Measurements from ENCODE around the gene PLD4.
"Not testable (repeated sequence)": the region's sequence is repeated elsewhere in the genome, so short reads cannot be mapped to it uniquely, and the experiment has no call there.

PLD4 gene

DNA sequence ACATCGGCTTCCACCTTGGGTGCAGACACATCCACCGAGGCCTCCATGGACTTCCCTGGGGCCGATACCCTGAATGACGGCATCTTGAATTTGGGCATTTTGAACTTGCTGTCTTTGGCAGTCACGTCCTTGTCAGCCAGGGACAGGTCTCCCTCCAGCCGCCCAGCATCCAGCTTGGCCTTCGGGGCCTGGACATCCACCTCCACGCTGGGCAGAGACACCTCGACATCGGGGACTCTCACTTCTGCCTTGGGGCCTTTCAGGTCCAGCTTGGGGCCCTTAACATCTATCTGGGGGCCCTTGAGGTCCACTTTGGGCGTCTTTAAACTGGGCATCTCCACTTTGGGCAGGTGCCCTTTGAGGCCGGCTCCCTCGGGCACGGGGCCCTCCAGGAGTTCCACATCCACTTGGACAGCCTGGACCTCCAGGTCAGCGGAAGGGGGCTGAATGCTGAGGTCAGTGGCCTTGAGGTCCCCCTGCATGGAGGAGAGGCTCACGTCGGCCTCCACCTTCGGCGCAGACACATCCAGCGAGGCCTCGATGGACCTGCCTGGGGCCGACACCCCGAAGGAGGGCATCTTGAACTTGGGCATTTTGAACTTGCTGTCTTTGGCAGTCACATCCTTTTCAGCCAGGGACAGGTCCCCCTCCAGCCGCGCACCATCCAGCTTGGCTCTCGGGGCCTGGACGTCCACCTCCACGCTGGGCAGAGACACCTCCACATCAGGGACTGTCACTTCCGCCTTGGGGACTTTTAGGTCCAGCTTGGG, 19.9 kb downstream of the PLD4 start:
- not testable (repeated sequence) for H4K20me1 ChIP-seq (ENCODE audit: low read depth, low read length); H3K4me3 ChIP-seq (ENCODE audit: insufficient read depth, low read length, poor library complexity, severe bottlenecking); H3K9ac ChIP-seq (ENCODE audit: low read length); H3K9me2 ChIP-seq (replicated peaks; ENCODE audit: insufficient read depth, low read length); H3K79me2 ChIP-seq (ENCODE audit: insufficient read depth, low read length); H2AFZ ChIP-seq (ENCODE audit: low read depth, low read length, severe bottlenecking); H3K27me3 ChIP-seq (ENCODE audit: low read length); H3K9me3 ChIP-seq (ENCODE audit: insufficient read depth, low read length); H3K4me2 ChIP-seq (ENCODE audit: low read depth, low read length, poor library complexity, severe bottlenecking); H3F3A ChIP-seq (ENCODE audit: insufficient read depth); H3K27ac ChIP-seq (ENCODE audit: low read depth, low read length); H3K36me3 ChIP-seq (ENCODE audit: low read length)

DNA sequence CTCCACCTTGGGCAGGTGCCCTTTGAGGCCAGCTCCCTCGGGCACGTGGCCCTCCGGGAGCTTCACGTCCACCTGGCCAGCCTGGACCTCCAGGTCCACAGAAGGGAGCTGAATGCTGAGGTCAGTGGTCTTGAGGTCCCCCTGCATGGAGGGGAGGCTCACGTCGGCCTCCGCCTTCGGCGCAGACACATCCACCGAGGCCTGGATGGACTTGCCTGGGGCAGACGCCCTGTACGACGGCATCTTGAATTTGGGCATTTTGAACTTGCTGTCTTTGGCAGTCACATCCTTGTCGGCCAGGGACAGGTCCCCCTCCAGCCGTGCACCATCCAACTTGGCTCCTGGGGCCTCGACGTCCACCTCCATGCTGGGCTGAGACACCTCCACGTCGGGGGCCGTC, 20.6 kb downstream of the PLD4 start:
- not testable (repeated sequence) for H2AFZ ChIP-seq (ENCODE audit: low read depth, low read length, severe bottlenecking); H3K27ac ChIP-seq (ENCODE audit: low read depth, low read length); H3K79me2 ChIP-seq (ENCODE audit: insufficient read depth, low read length); H3K27me3 ChIP-seq (ENCODE audit: low read length); H3K9me2 ChIP-seq (replicated peaks; ENCODE audit: insufficient read depth, low read length); H3K9ac ChIP-seq (ENCODE audit: low read length); H3K4me3 ChIP-seq (ENCODE audit: insufficient read depth, low read length, poor library complexity, severe bottlenecking); H4K20me1 ChIP-seq (ENCODE audit: low read depth, low read length); H3K9me3 ChIP-seq (ENCODE audit: insufficient read depth, low read length); H3K4me2 ChIP-seq (ENCODE audit: low read depth, low read length, poor library complexity, severe bottlenecking); H3F3A ChIP-seq (ENCODE audit: insufficient read depth); H3K36me3 ChIP-seq (ENCODE audit: low read length)

DNA sequence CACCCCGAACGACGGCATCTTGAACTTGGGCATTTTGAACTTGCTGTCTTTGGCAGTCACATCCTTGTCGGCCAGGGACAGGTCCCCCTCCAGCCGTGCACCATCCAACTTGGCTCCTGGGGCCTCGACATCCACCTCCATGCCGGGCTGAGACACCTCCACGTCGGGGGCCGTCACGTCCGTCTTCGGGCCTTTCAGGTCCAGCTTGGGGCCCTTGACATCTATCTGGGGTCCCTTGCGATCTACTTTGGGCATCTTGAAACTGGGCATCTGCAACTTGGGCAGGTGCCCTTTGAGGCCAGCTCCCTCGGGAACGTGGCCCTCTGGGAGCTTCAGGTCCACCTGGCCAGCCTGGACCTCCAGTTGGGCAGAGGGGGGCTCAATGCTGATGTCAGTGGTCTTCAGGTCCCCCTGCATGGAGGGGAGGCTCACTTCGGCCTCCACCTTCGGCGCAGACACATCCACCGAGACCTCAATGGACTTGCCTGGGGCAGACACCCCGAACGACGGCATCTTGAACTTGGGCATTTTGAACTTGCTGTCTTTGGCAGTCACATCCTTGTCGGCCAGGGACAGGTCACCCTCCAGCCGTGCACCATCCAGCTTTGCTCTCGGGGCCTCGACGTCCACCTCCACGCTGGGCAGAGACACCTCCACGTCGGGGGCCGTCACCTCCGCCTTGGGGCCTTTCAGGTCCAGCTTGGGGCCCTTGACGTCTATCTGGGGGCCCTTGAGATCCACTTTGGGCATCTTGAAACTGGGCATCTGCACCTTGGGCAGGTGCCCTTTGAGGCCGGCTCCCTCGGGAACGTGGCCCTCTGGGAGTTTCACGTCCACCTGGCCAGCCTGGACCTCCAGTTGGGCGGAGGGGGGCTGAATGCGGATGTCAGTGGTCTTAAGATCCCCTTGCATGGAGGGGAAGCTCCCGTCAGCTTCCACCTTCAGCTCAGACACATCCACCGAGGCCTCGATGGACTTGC, 21.6 kb downstream of the PLD4 start:
- H3K27ac ChIP-seq (ENCODE audit: low read depth, low read length); H3K9me3 ChIP-seq (ENCODE audit: insufficient read depth, low read length); H3K9me2 ChIP-seq (replicated peaks; ENCODE audit: insufficient read depth, low read length); H3K9ac ChIP-seq (ENCODE audit: low read length); H2AFZ ChIP-seq (ENCODE audit: low read depth, low read length, severe bottlenecking); H3F3A ChIP-seq (ENCODE audit: insufficient read depth); H3K79me2 ChIP-seq (ENCODE audit: insufficient read depth, low read length); H4K20me1 ChIP-seq (ENCODE audit: low read depth, low read length); H3K4me2 ChIP-seq (ENCODE audit: low read depth, low read length, poor library complexity, severe bottlenecking); H3K4me3 ChIP-seq (ENCODE audit: insufficient read depth, low read length, poor library complexity, severe bottlenecking); H3K36me3 ChIP-seq (ENCODE audit: low read length); H3K27me3 ChIP-seq (ENCODE audit: low read length): not testable (repeated sequence)

- not testable (repeated sequence) for H3K79me2 ChIP-seq (ENCODE audit: insufficient read depth, low read length); H3F3A ChIP-seq (ENCODE audit: insufficient read depth); H2AFZ ChIP-seq (ENCODE audit: low read depth, low read length, severe bottlenecking); H3K9ac ChIP-seq (ENCODE audit: low read length); H3K27me3 ChIP-seq (ENCODE audit: low read length); H3K36me3 ChIP-seq (ENCODE audit: low read length); H3K4me2 ChIP-seq (ENCODE audit: low read depth, low read length, poor library complexity, severe bottlenecking); H3K4me3 ChIP-seq (ENCODE audit: insufficient read depth, low read length, poor library complexity, severe bottlenecking); H4K20me1 ChIP-seq (ENCODE audit: low read depth, low read length); H3K27ac ChIP-seq (ENCODE audit: low read depth, low read length); H3K9me3 ChIP-seq (ENCODE audit: insufficient read depth, low read length); H3K9me2 ChIP-seq (replicated peaks; ENCODE audit: insufficient read depth, low read length)
Measured at GRCh38 chr14:104947201-104947600, 22.5 kb downstream of the PLD4 start.

DNA sequence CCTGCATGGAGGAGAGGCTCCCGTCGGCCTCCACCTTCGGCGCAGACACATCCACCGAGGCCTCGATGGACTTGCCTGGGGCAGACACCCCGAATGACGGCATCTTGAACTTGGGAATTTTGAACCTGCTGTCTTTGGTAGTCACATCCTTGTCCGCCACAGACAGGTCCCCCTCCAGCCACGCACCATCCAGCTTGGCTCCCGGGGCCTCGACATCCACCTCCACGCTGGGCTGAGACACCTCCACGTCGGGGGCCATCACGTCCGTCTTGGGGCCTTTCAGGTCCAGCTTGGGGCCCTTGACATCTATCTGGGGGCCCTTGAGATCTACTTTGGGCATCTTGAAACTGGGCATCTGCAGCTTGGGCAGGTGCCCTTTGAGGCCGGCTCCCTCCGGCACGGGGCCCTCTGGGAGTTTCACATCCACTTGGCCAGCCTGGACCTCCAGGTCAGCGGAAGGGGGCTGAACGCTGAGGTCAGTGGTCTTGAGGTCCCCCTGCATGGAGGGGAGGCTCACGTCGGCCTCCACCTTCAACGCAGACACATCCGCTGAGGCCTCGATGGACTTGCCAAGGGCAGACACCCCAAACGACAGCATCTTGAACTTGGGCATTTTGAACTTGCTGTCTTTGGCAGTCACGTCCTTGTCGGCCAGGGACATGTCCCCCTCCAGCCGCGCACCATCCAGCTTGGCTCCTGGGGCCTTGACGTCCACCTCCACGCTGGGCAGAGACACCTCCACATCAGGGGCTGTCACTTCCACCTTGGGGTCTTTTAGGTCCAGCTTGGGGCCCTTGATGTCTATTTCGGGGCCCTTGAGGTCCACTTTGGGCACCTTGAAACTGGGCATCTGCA, 23.4 kb downstream of the PLD4 start:
- not testable (repeated sequence) for H3K9ac ChIP-seq (ENCODE audit: low read length); H3K9me3 ChIP-seq (ENCODE audit: insufficient read depth, low read length); H3K27me3 ChIP-seq (ENCODE audit: low read length); H3K4me2 ChIP-seq (ENCODE audit: low read depth, low read length, poor library complexity, severe bottlenecking); H3F3A ChIP-seq (ENCODE audit: insufficient read depth); H3K9me2 ChIP-seq (replicated peaks; ENCODE audit: insufficient read depth, low read length); H3K36me3 ChIP-seq (ENCODE audit: low read length); H3K4me3 ChIP-seq (ENCODE audit: insufficient read depth, low read length, poor library complexity, severe bottlenecking); H4K20me1 ChIP-seq (ENCODE audit: low read depth, low read length); H3K79me2 ChIP-seq (ENCODE audit: insufficient read depth, low read length); H3K27ac ChIP-seq (ENCODE audit: low read depth, low read length); H2AFZ ChIP-seq (ENCODE audit: low read depth, low read length, severe bottlenecking)
